Type B pancreatic cell (in vitro differentiated cells): ENCODE results near the gene SSPN. TPM values are rescaled to one million over a fixed set of nuclear protein-coding genes. Genes with fewer than 3 reads are reported as not detected.

Source experiments
- DNase-seq: peaks from one replicate; pipeline ENCODE4 v3.0.0; 2021; ENCODE audit warnings: mixed read lengths; ENCODE audit not compliant: unreplicated experiment; ENCODE audit errors: extremely low spot score
- H3K27ac Mint-ChIP-seq: 2 replicates; pipeline ENCODE4 v1.8.0; 2021; ENCODE audit warnings: mild to moderate bottlenecking, mixed read lengths
- H3K27me3 Mint-ChIP-seq: 2 replicates; pipeline ENCODE4 v1.8.0; 2021; ENCODE audit warnings: mixed read lengths
- H3K36me3 Mint-ChIP-seq: 2 replicates; pipeline ENCODE4 v1.8.0; 2021; ENCODE audit warnings: mixed read lengths
- H3K4me1 Mint-ChIP-seq: one replicate; pipeline ENCODE4 v1.8.0; 2021; ENCODE audit warnings: mixed read lengths; ENCODE audit not compliant: unreplicated experiment
- H3K4me3 Mint-ChIP-seq: 2 replicates; pipeline ENCODE4 v1.8.0; 2021; ENCODE audit warnings: mild to moderate bottlenecking, mixed read lengths
- H3K9me3 Mint-ChIP-seq: 2 replicates; pipeline ENCODE4 v1.8.0; 2021; ENCODE audit warnings: mixed read lengths
- total RNA-seq: library from RNA; stranded (reverse); gene quantifications from 2 replicates; pipeline ENCODE4 v1.2.1, GENCODE V29; 2021; ENCODE audit warnings: low replicate concordance
- TF ChIP-seq, protein P1 (sequence below): fragments of 200-600 bp; sonication (generic); conservative IDR thresholded peaks from 2 replicates; pipeline ENCODE4 v1.5.0; 2021; ENCODE audit warnings: antibody characterized with exemption, mild to moderate bottlenecking

The SSPN gene
- total RNA-seq, 1 donor from 2014 or later = 11.3 TPM

GRCh38 chr12:26282339-26282940 is 87.1 kb downstream of the SSPN start:
- Mint-ChIP-seq H3K27me3 (peaks cover 40% of the 10 kb centered on the region), H3K4me3 (no peak overlapping the region), H3K36me3 (no peaks in the 10 kb centered on the region), H3K27ac (no peak overlapping the region), H3K9me3 (peaks cover 5% of the 10 kb centered on the region), H3K4me1 (no peaks in the 10 kb centered on the region)
- TF ChIP-seq, protein P1, sequence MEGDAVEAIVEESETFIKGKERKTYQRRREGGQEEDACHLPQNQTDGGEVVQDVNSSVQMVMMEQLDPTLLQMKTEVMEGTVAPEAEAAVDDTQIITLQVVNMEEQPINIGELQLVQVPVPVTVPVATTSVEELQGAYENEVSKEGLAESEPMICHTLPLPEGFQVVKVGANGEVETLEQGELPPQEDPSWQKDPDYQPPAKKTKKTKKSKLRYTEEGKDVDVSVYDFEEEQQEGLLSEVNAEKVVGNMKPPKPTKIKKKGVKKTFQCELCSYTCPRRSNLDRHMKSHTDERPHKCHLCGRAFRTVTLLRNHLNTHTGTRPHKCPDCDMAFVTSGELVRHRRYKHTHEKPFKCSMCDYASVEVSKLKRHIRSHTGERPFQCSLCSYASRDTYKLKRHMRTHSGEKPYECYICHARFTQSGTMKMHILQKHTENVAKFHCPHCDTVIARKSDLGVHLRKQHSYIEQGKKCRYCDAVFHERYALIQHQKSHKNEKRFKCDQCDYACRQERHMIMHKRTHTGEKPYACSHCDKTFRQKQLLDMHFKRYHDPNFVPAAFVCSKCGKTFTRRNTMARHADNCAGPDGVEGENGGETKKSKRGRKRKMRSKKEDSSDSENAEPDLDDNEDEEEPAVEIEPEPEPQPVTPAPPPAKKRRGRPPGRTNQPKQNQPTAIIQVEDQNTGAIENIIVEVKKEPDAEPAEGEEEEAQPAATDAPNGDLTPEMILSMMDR = no peak
- no peak for DNase-seq

- peaks cover 5% of the 10 kb centered on the region for H3K9me3 Mint-ChIP-seq
- H3K4me3 Mint-ChIP-seq = no peak overlapping the region
- TF ChIP-seq, protein P1 = no peak
- H3K36me3 Mint-ChIP-seq = no peaks in the 10 kb centered on the region
- no peaks in the 10 kb centered on the region for H3K4me1 Mint-ChIP-seq
- H3K27ac Mint-ChIP-seq = no peak overlapping the region
- no peak for DNase-seq
- H3K27me3 Mint-ChIP-seq = peaks cover 40% of the 10 kb centered on the region
These were observed 87.7 kb downstream of the SSPN start for GRCh38 chr12:26283046-26283445.

- Mint-ChIP-seq H3K36me3 (no peaks in the 10 kb centered on the region), H3K4me3 (no peak overlapping the region), H3K27ac (no peak overlapping the region), H3K9me3 (peaks cover 5% of the 10 kb centered on the region), H3K27me3 (peaks cover 42% of the 10 kb centered on the region), H3K4me1 (no peaks in the 10 kb centered on the region)
- DNase-seq = no peak
- TF ChIP-seq, protein P1 = no peak
These were observed 88.2 kb downstream of the SSPN start for GRCh38 chr12:26283617-26284016.

DNA sequence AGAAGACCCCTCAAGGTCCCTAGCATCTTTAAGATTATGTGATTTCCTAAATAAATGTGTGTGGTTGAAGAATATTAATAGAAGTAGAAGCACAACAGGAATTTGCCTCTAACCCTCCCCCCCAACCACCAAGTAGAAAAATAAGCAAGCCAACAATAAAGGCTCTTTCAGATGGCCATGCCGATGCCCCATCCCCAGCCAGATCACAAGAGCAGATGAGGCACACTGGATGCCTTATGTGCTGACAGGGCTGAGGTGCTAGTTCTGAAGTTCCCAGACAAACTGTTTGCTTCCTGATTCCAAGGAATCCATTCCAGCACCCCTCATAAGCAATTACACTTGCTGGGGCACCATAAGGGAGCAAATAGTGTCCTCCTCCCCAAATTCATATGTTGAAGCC is 90.0 kb downstream of the SSPN start:
- Mint-ChIP-seq H3K4me3 (no peak overlapping the region), H3K27me3 (peaks cover 40% of the 10 kb centered on the region), H3K9me3 (no peaks in the 10 kb centered on the region), H3K4me1 (no peaks in the 10 kb centered on the region), H3K36me3 (no peaks in the 10 kb centered on the region), H3K27ac (no peak overlapping the region)
- TF ChIP-seq, protein P1 = no peak
- no peak for DNase-seq

GRCh38 chr12:26286186-26286585 is 90.8 kb downstream of the SSPN start:
- no peaks in the 10 kb centered on the region for H3K36me3 Mint-ChIP-seq
- DNase-seq = no peak
- H3K27ac Mint-ChIP-seq = no peak overlapping the region
- H3K9me3 Mint-ChIP-seq = no peaks in the 10 kb centered on the region
- H3K27me3 Mint-ChIP-seq = peaks cover 39% of the 10 kb centered on the region
- H3K4me1 Mint-ChIP-seq = no peaks in the 10 kb centered on the region
- TF ChIP-seq, protein P1 = no peak
- no peak overlapping the region for H3K4me3 Mint-ChIP-seq
